Cortex of kidney (tissue), 1 donor: Measurements from ENCODE around the gene FBXO8.
"Not testable (repeated sequence)": the region's sequence is repeated elsewhere in the genome, so short reads cannot be mapped to it uniquely, and the experiment has no call there.

ENCODE experiments used
- DNase-seq: peaks from one replicate; lab custom pipeline; 2025; lab: John Stamatoyannopoulos, UW

The FBXO8 gene

GRCh38 chr4:174283507-174284471 lies at the start of gene FBXO8, which contains the start of gene CEP44:
FBXO8 (minus strand) TSS chr4:174283667; CDS start chr4:174263092, 20,575 bp downstream.
CEP44 (plus strand) TSS chr4:174283911; CDS start chr4:174299122, 15,211 bp downstream.
- no peak for DNase-seq

GRCh38 chr4:174332741-174333493 lies 49.5 kb upstream of the FBXO8 start:
- DNase-seq, result no peak

GRCh38 chr4:174324725-174325124 lies 41.3 kb upstream of the FBXO8 start:
- DNase-seq, result no peak

DNA sequence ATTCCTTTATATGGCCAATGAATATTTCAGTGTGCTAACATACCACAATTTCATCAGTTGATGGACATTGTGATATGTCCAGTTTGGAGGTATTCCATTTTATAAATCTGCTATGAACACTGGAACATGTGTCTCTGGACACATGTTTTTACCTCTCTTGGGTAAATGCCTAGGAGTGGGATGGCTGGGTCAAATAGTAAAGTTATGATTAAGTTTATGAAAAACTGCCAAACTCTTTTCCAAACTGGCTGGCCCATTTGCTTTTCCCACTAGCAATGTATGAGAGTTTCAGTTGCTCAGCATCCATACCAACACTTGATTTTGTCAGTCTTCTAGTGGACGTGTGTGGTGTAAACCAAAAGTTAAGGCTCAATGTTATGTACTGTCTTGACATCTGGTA lies 40.8 kb upstream of the FBXO8 start:
- DNase-seq, result no peak

GRCh38 chr4:174320494-174321199 lies 37.2 kb upstream of the FBXO8 start:
- DNase-seq, result no peak

DNA sequence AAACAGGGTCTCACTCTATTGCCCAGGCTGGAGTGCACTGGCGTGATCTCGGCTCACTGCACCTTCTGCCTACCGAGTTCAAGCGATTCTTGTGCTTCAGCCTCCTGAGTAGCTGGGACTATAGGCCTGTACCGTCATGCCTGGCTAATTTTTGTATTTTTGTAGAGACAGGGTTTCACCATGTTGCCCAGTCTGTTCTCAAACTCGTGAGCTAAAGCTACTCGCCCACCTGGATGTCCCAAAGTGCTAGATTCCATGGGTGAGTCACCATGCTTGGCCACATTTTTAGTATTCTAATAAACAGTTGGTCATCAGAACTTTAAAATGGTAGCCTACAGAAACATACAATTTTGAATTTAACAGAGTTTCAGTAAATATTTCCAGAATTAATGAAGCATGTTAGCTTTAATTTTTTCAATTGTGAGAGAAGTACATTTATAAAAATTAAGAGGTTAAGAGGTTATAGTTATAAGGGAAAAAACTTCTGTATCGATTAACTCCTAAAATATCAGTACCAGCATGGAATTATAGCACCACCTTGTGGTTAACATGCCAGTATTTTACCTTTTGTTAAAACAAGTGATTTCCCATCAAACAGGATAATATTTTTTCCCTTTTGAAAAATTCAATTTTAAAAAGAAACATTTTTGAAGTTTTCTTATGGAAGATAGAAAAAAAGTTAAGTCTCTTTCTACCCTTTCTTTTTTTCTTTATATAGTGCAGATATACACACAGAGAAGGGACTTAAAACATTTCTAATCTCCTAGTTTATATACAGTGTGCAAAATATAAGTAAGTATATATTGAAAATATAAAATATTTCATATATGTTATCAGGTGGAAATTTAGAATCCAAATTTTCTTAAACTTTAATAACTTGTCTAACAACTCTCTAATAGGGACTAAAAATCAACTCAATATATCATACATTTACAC lies 35.6 kb upstream of the FBXO8 start:
- no peak for DNase-seq

DNA sequence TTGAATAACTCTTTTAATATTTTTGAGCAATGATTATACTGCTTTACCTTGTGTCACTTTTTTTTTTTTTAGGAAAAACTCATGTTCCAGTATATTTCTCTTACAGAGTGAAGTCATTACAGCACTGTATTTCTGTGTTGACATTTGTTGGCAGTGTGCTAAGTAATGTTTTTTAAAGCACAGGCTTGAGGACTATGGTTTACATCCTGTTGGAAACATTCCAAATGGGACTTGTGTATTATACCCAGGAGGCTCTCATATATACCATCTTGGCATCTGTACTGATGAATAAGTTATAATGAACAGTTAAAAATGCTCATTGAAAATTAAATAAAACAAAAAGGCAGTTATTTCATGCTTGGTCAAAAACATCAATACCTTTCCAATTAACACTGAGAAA lies 34.1 kb upstream of the FBXO8 start:
- no peak for DNase-seq

- no peak for DNase-seq
Measured at GRCh38 chr4:174316954-174317353, 33.5 kb upstream of the FBXO8 start.

- DNase-seq, result no peak
Measured at GRCh38 chr4:174316546-174316945, 33.1 kb upstream of the FBXO8 start.

- no peak for DNase-seq
Measured at GRCh38 chr4:174314770-174315169, 31.3 kb upstream of the FBXO8 start.

DNA sequence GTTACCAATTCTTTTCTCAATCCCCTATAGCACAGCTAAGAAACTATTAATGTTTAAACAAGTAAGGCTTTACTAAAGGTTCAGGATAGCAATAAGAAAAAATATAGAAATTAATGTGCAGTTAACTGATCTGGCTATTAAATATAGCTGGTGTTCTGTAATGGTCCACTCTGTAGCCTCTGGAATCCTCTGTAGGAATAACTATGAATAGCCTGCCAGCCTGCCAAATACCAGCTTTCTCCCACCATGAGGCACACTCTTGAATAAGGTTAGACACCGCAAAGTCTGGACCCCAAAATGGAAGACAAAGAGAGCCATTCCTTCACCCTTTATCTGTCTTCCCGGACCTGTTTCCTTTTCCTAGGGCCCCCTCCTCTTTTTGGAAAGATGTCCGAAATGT lies 30.8 kb upstream of the FBXO8 start:
- no peak for DNase-seq

DNA sequence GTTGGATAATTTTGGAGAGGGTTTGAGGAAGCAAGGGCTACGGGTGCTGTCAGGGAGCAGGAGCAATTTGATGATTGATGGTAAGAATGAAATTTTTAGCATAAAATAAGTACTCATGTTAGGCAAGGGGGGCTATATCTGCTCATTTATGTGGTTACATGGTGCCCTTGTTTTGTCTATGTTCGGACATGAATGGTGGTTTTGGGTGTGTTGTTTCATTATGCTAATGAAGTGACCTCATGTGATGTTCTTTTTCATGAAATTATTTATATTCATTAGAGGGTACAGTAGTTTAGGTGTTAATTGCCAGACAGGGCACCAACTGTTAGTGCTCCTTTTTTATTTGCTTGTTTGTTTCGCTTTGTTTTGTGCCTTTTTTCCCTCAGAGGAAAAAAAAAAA lies 29.5 kb upstream of the FBXO8 start:
- no peak for DNase-seq

DNA sequence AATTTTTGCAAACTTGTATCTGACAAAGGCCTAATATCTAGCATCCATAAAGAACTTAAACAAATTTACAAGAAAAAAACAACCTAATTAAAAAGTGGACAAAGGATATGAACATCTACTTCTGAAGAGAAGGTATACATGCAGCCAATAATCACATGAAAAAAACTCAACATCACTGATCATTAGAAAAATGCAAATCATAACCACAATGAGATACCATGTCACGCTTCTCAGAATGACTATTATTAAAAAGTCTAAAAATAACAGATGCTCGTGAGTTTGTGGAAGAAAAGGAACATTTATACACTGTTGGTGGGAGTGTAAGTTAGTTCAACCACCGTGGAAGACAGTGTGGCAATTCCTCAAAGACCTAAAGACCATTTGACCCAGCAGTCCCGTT lies 24.2 kb upstream of the FBXO8 start:
- DNase-seq, result no peak

- no peak for DNase-seq
Measured at GRCh38 chr4:174305961-174306360, 22.5 kb upstream of the FBXO8 start.

DNA sequence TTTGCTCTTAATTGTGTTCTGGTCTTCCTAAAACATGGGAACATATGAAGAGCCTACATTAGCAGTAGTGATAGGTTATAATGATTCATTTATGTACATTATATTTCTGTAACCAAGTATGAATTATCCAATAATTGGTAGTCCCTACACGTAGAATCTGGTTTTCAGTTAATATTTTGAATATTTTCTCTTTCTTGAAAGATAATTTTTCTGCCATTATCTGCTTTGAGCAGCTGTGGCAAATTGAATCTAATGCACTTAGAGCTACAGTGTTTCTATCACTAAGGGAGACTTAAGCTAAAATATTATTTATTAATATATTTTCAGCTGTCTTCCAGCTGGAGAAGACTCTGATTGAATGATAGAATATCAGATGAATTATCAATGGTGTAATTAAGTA lies 21.2 kb upstream of the FBXO8 start:
- DNase-seq, result no peak

- no peak for DNase-seq
Measured at GRCh38 chr4:174303687-174304086, 20.2 kb upstream of the FBXO8 start.

DNA sequence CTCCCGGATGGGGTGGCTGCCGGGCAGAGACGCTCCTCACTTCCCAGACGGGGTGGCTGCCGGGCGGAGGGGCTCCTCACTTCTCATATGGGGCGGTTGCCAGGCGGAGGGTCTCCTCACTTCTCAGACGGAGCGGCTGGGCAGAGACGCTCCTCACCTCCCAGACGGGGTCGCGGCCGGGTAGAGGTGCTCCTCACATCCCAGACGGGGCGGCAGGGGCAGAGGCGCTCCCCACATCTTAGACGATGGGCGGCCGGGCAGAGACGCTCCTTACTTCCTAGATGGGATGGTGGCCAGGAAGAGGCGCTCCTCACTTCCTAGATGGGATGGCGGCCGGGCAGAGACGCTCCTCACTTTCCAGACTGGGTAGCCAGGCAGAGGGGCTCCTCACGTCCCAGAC lies 11.7 kb upstream of the FBXO8 start:
- not testable (repeated sequence) for DNase-seq

DNA sequence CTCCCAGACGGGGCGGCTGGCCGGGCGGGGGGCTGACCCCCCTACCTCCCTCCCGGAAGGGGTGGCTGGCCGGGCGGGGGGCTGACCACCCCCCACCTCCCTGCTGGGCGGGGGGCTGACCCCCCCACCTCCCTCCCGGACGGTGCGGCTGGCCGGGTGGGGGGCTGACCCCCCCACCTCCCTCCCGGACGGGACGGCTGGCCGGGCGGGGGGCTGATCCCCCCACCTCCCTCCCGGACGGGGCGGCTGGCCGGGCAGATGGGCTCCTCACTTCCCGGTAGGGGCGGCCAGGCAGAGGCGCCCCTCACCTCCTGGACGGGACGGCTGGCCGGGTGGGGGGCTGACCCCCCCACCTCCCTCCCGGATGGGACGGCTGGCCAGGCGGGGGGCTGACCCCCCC lies 11.2 kb upstream of the FBXO8 start:
- DNase-seq, result not testable (repeated sequence)

DNA sequence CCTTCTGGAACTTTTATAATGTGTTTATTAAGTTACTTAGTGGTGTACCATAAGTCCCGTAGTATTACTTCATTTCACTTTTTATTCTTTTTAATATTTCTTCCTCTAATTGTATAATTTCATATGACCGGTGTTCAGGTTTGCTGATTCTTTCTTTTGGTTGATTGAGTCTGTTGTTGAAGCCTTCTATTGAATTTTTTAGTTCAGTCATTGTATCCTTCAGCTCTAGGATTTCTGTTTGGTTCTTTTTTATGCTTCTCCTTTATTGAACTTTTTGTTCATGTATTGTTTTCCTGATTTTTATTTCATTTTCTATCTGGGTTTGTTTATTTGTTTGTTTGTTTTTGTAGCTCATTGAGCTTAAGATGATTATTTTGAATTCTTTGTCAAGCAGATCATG lies 9.0 kb upstream of the FBXO8 start:
- DNase-seq, result no peak

DNA sequence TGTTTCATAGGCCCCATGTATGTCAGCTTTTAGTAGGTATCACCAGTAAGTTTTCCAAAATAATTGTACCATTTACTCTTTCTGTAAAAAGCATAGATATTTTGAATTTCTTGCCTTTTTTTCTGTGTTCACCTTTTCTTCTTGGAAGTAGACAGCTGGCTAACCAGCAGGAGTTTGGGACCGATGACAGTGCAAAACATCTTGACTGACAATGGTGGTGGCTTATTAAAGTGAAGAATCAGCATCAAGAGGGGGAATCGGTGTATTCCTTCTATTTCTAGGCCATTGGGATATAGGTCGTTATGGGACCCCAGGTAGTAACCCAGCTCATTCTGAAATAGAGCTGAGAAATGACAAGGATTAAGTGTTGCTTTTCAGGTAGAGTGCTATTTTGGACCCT lies 3.4 kb upstream of the FBXO8 start:
- no peak for DNase-seq

DNA sequence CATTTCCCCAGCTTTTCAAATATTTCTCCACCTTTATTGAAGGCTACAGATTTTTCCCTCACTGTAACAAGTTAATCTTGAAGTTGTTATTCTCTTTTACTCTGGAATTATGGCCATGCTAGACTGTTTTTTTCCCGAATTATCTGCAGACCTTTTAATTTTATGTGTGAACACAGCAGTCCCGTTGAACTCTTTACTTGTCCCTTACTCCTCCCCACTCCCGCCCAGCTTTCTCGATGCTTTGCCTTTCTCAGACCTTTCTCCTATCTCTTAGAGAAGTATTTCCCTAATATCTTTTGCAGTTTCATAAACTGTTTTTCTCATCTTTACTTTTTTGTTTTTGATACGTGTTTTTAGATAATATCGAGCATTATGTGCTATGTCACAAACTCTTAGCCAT lies 1.0 kb upstream of the FBXO8 start:
- no peak for DNase-seq
